Kidney (tissue), 14 donors: ENCODE data around the gene RPE65. TPM values are rescaled to one million over a fixed set of nuclear protein-coding genes. Genes with fewer than 3 reads are reported as not detected.
A peak's percentile ranks its signal among the peaks of the same experiment; 100 is the strongest.

ENCODE experiments used
- DNase-seq, 5 donors: peaks; one replicate each; pipeline ENCODE4 v3.0.0-alpha.2; 2013 to 2020
- FAIRE-seq: peaks from 2 replicates; lab custom pipeline; 2012; peaks lifted over from hg19 to GRCh38; lab: Jason Lieb, UNC
- H3K27ac ChIP-seq, 2 donors: one replicate each; pipeline ENCODE4 v1.7.0; 2013; ENCODE audit warnings: low read depth in 2 of 2, low read length in 2 of 2, inconsistent platforms in 1 of 2
- H3K27me3 ChIP-seq: one replicate; pipeline ENCODE4 v1.7.1; 2013; ENCODE audit warnings: low read length, inconsistent platforms; ENCODE audit not compliant: control insufficient read depth, insufficient read depth
- H3K36me3 ChIP-seq, 3 donors: one replicate each; pipeline versions ENCODE4 v1.7.0 to v1.7.1; 2013; ENCODE audit warnings: low read length in 3 of 3, control low read depth in 1 of 3, inconsistent platforms in 1 of 3; ENCODE audit not compliant: insufficient read depth in 3 of 3, control insufficient read depth in 2 of 3
- H3K4me1 ChIP-seq, 3 donors: one replicate each; pipeline versions ENCODE4 v1.7.0 to v1.7.1; 2013; ENCODE audit warnings: low read length in 3 of 3, inconsistent platforms in 1 of 3, low read depth in 1 of 3; ENCODE audit not compliant: control insufficient read depth in 2 of 3, insufficient read depth in 2 of 3
- H3K4me3 ChIP-seq, 3 donors: one replicate each; pipeline versions ENCODE4 v1.7.0 to v1.8.1; 2013; ENCODE audit warnings: low read length in 3 of 3, control low read depth in 1 of 3, inconsistent platforms in 1 of 3
- H3K9ac ChIP-seq, 3 donors: one replicate each; pipeline versions ENCODE4 v1.7.0 to v1.7.1; 2013; ENCODE audit warnings: low read length in 3 of 3, control low read depth in 1 of 3, inconsistent platforms in 1 of 3
- H3K9me3 ChIP-seq, 3 donors: one replicate each; pipeline versions ENCODE4 v1.7.0 to v1.7.1; 2013; ENCODE audit warnings: low read length in 3 of 3, control low read depth in 1 of 3, inconsistent platforms in 1 of 3; ENCODE audit not compliant: control insufficient read depth in 2 of 3, insufficient read depth in 1 of 3
- intact Hi-C: fragments of 100-400 bp; cut with DNase I; formaldehyde crosslinking; loops from one replicate; pipeline ENCODE4 v1.11.1; 2022
- polyA plus RNA-seq: library from polyadenylated mRNA; stranded (reverse); fragments of 350-450 nt; fragmentation: Illumina TruSeq; extraction: RNeasy Lipid Tissue Mini Kit (QIAGEN cat#74804); gene quantifications from one replicate; pipeline ENCODE4 v1.2.3, GENCODE V29; 2014; ENCODE audit warnings: low read depth, low replicate concordance; ENCODE audit not compliant: insufficient read depth
- total RNA-seq: library from RNA; stranded (reverse); fragmentation: NEBNext Ultra II Directional; extraction: Animal tissue kit (Norgen Biotek cat#: 25700); gene quantifications from one replicate; pipeline ENCODE4 v1.2.1, GENCODE V29; 2021
- TF ChIP-seq, protein P1 (sequence below): IDR thresholded peaks from 3 replicates; pipeline ENCODE4 v1.5.1; 2012; ENCODE audit warnings: mild to moderate bottlenecking, moderate library complexity, borderline replicate concordance; ENCODE audit not compliant: insufficient read depth; ENCODE audit errors: extremely low read depth
- donor health status: control.
- donor health status: control.
- donor health status: control.
- donor health status: control.
- donor health status: control.
- donor health status: DM: yes; HTN: yes; CAD: no.
- donor health status: Normal renal cell carcinoma (clear cell type).

Gene RPE65
- total and polyA plus RNA-seq, 2 donors from 2014 or later, result not detected

DNA sequence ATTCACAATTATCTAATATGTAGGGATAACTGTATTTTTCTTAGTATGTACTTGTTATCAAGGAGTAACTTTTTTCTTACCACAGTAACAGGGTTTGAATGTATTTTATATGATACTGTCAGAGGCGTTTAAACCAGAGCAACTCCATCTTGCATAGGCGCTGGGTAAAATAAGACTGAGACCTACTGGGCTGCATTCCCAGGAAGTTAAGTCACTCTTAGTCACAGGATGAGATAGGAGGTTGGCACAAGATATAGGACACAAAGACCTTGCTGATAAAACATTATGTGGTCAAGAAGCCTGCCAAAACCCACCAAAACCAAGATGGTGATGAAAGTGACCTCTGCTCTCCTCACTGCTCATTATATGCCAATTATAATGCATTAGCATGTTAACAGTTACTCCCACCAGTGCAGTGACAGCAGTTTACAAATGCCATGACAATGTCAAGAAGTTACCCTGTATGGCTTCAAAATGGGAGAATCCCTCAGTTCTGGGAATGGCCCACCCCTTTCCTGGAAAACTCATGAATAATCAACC, 64.8 kb downstream of the RPE65 start:
- TF ChIP-seq, protein P1, sequence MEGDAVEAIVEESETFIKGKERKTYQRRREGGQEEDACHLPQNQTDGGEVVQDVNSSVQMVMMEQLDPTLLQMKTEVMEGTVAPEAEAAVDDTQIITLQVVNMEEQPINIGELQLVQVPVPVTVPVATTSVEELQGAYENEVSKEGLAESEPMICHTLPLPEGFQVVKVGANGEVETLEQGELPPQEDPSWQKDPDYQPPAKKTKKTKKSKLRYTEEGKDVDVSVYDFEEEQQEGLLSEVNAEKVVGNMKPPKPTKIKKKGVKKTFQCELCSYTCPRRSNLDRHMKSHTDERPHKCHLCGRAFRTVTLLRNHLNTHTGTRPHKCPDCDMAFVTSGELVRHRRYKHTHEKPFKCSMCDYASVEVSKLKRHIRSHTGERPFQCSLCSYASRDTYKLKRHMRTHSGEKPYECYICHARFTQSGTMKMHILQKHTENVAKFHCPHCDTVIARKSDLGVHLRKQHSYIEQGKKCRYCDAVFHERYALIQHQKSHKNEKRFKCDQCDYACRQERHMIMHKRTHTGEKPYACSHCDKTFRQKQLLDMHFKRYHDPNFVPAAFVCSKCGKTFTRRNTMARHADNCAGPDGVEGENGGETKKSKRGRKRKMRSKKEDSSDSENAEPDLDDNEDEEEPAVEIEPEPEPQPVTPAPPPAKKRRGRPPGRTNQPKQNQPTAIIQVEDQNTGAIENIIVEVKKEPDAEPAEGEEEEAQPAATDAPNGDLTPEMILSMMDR, result no peak
- H3K9ac ChIP-seq, result no peak overlapping the region
- FAIRE-seq, result no peak
- no peaks in the 10 kb centered on the region for H3K27me3 ChIP-seq
- intact Hi-C loops, result no loop called here
- no peak overlapping the region for H3K27ac ChIP-seq
- H3K4me3 ChIP-seq, result no peak overlapping the region
- H3K9me3 ChIP-seq, result no peaks in the 10 kb centered on the region
- no peaks in the 10 kb centered on the region for H3K4me1 ChIP-seq
- no peaks in the 10 kb centered on the region for H3K36me3 ChIP-seq
- DNase-seq, result no peak

DNA sequence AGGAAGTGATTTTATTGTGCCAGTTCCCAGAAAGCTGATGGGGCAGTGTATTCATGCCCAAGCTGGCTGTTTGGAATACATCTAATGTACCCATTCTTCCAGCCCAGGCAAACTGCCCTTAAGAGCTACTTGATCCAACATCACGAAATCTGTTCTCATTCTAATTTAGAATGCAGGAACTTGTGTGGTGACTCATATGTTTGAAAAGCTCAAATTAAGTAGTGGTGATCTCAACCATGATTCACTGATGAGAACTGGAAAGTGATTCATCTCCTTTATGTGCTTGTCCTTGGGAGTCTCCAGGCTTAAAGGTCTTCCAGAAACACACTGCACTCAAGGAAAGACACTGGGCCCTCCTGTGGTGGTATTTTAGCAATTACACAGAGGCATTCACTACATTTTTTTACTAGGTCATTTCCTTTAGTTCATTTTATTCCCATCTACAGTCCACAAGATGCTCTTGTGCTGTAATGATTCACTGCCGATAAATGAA, 65.4 kb downstream of the RPE65 start:
- no peaks in the 10 kb centered on the region for H3K36me3 ChIP-seq
- no peak overlapping the region for H3K9ac ChIP-seq
- DNase-seq (peak in 1 of 5 donors; percentile 9), FAIRE-seq (no peak)
- TF ChIP-seq, protein P1, result no peak
- no peak overlapping the region for H3K4me3 ChIP-seq
- no peak overlapping the region for H3K27ac ChIP-seq
- no peaks in the 10 kb centered on the region for H3K4me1 ChIP-seq
- intact Hi-C loops, result no loop called here
- H3K27me3 ChIP-seq, result no peaks in the 10 kb centered on the region
- no peaks in the 10 kb centered on the region for H3K9me3 ChIP-seq

DNA sequence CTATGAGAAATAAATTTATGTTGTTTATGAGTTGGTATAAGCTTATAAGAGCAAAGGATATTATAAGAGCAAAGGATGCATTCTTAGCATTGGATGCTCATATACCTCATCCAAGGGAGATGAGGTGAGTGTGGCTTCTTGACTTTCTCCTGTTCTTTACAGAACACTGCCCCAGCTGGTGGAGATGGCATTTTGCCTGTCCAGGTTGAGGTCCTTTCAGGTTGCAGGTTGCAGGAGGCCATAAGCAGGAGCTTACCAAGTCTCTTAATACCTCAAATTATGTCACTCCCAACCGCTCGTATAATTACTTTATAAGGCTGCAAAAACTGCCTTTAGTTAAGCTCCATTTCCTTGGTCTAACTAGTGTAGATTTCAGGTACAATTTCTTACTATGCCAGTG, 66.7 kb downstream of the RPE65 start:
- intact Hi-C loops, result no loop called here
- no peaks in the 10 kb centered on the region for H3K9me3 ChIP-seq
- H3K27me3 ChIP-seq, result no peaks in the 10 kb centered on the region
- H3K4me3 ChIP-seq, result no peak overlapping the region
- no peaks in the 10 kb centered on the region for H3K4me1 ChIP-seq
- no peaks in the 10 kb centered on the region for H3K36me3 ChIP-seq
- DNase-seq (no peak), FAIRE-seq (no peak)
- H3K27ac ChIP-seq, result no peak overlapping the region
- TF ChIP-seq, protein P1, result no peak
- H3K9ac ChIP-seq, result no peak overlapping the region

DNA sequence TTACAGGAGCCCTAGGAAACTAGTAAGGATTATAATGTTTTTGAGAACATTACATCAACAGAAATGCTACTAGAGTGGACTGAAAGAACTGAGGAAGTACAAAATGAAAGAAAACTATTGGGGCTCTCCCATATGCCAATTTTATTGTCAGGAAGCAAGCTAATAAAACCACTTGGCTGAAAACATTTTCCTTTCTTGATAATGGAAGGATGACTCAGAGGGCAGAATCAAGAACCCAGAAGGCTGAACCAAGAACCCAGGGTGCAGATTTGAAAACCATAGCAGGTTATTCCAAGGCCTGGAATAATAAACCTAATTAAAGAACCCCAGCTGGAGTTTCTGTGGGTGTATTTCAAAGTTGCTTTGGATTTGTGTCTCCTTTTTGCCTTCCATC, 70.7 kb downstream of the RPE65 start:
- Histone ChIP-seq H3K36me3 (no peaks in the 10 kb centered on the region), H3K4me1 (no peaks in the 10 kb centered on the region), H3K4me3 (no peak overlapping the region), H3K9me3 (no peaks in the 10 kb centered on the region), H3K27me3 (no peaks in the 10 kb centered on the region), H3K27ac (no peak overlapping the region), H3K9ac (no peak overlapping the region)
- TF ChIP-seq, protein P1, result no peak
- DNase-seq, result no peak
- FAIRE-seq, result no peak
- intact Hi-C loops, result no loop called here
